PC-3 (cell line): Measurements from ENCODE around the gene ZNF407. TPM values are rescaled to one million over a fixed set of nuclear protein-coding genes. Genes with fewer than 3 reads are reported as not detected.
"Not testable (repeated sequence)": the region's sequence is repeated elsewhere in the genome, so short reads cannot be mapped to it uniquely, and the experiment has no call there.

Experiments used
- ATAC-seq: fragments of 200-7000 bp; cut with Tn5 transposase; 2 replicates; pipeline ENCODE4 v1.9.1; 2020; ENCODE audit warnings: mild to moderate bottlenecking, moderate library complexity
- BruUV-seq: library from RNA; stranded (reverse); fragments of 400-500 nt; replicated peaks from 2 replicates; lab custom pipeline; 2021; lab: Mats Ljungman, UMichigan
- CTCF ChIA-PET: fragments of 300-600 bp; sonication (Branson Sonifier 250); formaldehyde crosslinking; loops from one replicate; lab custom pipeline; 2022; ENCODE audit warnings: antibody characterized with exemption; lab: Charles Lee
- POLR2A ChIA-PET: fragments of 300-600 bp; sonication (Branson Sonifier 250); formaldehyde crosslinking; loops from one replicate; lab custom pipeline; 2022; ENCODE audit warnings: antibody characterized with exemption; ENCODE audit not compliant: unreplicated experiment; lab: Charles Lee
- DNase-seq: peaks from one replicate; pipeline ENCODE4 v3.0.0-alpha.2; 2015
- H2AFZ ChIP-seq: fragments of 300-600 bp; sonication (generic); 2 replicates; pipeline ENCODE4 v1.6.0; 2016; ENCODE audit warnings: antibody characterized with exemption, low read length
- H3F3A ChIP-seq: fragments of 300-600 bp; sonication (generic); one replicate; pipeline ENCODE4 v1.6.0; 2017; ENCODE audit warnings: antibody characterized with exemption, low read length, control low read depth, mild to moderate bottlenecking; ENCODE audit not compliant: unreplicated experiment
- H3K27ac ChIP-seq: fragments of 300-600 bp; sonication (generic); 2 replicates; pipeline ENCODE4 v1.5.1; 2016; ENCODE audit warnings: mild to moderate bottlenecking, low read length
- H3K27me3 ChIP-seq: fragments of 300-600 bp; sonication (generic); 2 replicates; pipeline ENCODE4 v1.6.1; 2016; ENCODE audit warnings: low read length, mixed read lengths
- H3K36me3 ChIP-seq: fragments of 300-600 bp; sonication (generic); 2 replicates; pipeline ENCODE4 v1.6.1; 2016; ENCODE audit warnings: low read depth, mixed run types, low read length, mixed read lengths
- H3K4me1 ChIP-seq: fragments of 300-600 bp; sonication (generic); 2 replicates; pipeline ENCODE4 v1.5.1; 2016; ENCODE audit warnings: low read length; ENCODE audit not compliant: insufficient read depth
- H3K4me2 ChIP-seq: fragments of 300-600 bp; sonication (generic); 2 replicates; pipeline ENCODE4 v1.6.0; 2016; ENCODE audit warnings: low read length
- H3K4me3 ChIP-seq: fragments of 300-600 bp; sonication (generic); 2 replicates; pipeline ENCODE4 v1.5.1; 2016; ENCODE audit warnings: mild to moderate bottlenecking, low read length, mixed read lengths
- H3K79me2 ChIP-seq: fragments of 300-600 bp; sonication (generic); 2 replicates; pipeline ENCODE4 v1.6.1; 2017; ENCODE audit warnings: low read length, mixed read lengths
- H3K9ac ChIP-seq: fragments of 300-600 bp; sonication (generic); 2 replicates; pipeline ENCODE4 v1.6.0; 2016; ENCODE audit warnings: mild to moderate bottlenecking, low read length
- H3K9me2 ChIP-seq: fragments of 300-600 bp; sonication (generic); replicated peaks from 2 replicates; pipeline ENCODE4 v1.6.1; 2016; ENCODE audit warnings: mixed run types, low read length, mixed read lengths
- H3K9me3 ChIP-seq: fragments of 300-600 bp; sonication (generic); 2 replicates; pipeline ENCODE4 v1.6.1; 2016; ENCODE audit warnings: low read length, mixed read lengths
- H4K20me1 ChIP-seq: fragments of 300-600 bp; sonication (generic); 2 replicates; pipeline ENCODE4 v1.6.1; 2016; ENCODE audit warnings: low read length, mixed read lengths
- CTCF ChIP-seq: fragments of 300-600 bp; sonication (generic); conservative IDR thresholded peaks from 2 replicates; pipeline ENCODE4 v1.5.1; 2017; ENCODE audit warnings: antibody characterized with exemption, low read depth, mild to moderate bottlenecking, low read length
- EZH2 ChIP-seq: fragments of 300-600 bp; sonication (generic); IDR thresholded peaks from one replicate; pipeline ENCODE4 v1.6.1; 2017; ENCODE audit warnings: antibody characterized with exemption, mild to moderate bottlenecking, low read length; ENCODE audit not compliant: unreplicated experiment
- EZH2phosphoT487 ChIP-seq: fragments of 300-600 bp; sonication (generic); IDR thresholded peaks from 2 replicates; pipeline ENCODE4 v1.6.1; 2018; ENCODE audit warnings: mild to moderate bottlenecking, antibody characterized with exemption, low read length, borderline replicate concordance
- intact Hi-C: fragments of 100-400 bp; cut with micrococcal nuclease; formaldehyde crosslinking; loops from 2 replicates; pipeline ENCODE4 v1.9.0; 2023
- total RNA-seq: library from RNA; depleted of rRNA; stranded (reverse); fragments of >200 nt; gene quantifications from 2 replicates; pipeline ENCODE4 v1.2.3, GENCODE V29; 2014

Gene ZNF407
- total RNA-seq, 1 experiment from 2014 or later, result 9.3 TPM

GRCh38 chr18:74971776-74972175 lies 374.1 kb downstream of the ZNF407 start:
- CTCF ChIA-PET, result not testable (repeated sequence)

GRCh38 chr18:74972354-74972753 lies 374.7 kb downstream of the ZNF407 start:
- Histone ChIP-seq H2AFZ (no peak overlapping the region), H3K27me3 (no peaks in the 10 kb centered on the region), H3K79me2 (no peaks in the 10 kb centered on the region), H3K4me2 (no peak overlapping the region), H3K9me2 (no peaks in the 10 kb centered on the region), H3K36me3 (no peaks in the 10 kb centered on the region), H4K20me1 (no peaks in the 10 kb centered on the region), H3K9me3 (no peaks in the 10 kb centered on the region), H3F3A (no peaks in the 10 kb centered on the region), H3K27ac (no peak overlapping the region), H3K9ac (no peak overlapping the region), H3K4me1 (no peaks in the 10 kb centered on the region), H3K4me3 (no peak overlapping the region)
- CTCF ChIA-PET, result no interaction called here
- POLR2A ChIA-PET, result no interaction called here
- TF ChIP-seq EZH2 (no peak), EZH2phosphoT487 (no peak), CTCF (no peak)
- no peak for ATAC-seq
- intact Hi-C loops, result no loop called here
- no peak for DNase-seq
- no TSS peak for BruUV-seq

More at GRCh38 chr18:74971776-74972175, 374.1 kb downstream of the ZNF407 start:
- H3K4me1 ChIP-seq, H3K36me3 ChIP-seq, H3K9me2 ChIP-seq, H3F3A ChIP-seq, POLR2A ChIA-PET, H3K4me3 ChIP-seq, H3K4me2 ChIP-seq, ATAC-seq, DNase-seq, H3K27ac ChIP-seq, BruUV-seq, H3K9me3 ChIP-seq, H3K9ac ChIP-seq, H3K27me3 ChIP-seq, H2AFZ ChIP-seq, intact Hi-C loops, H4K20me1 ChIP-seq, H3K79me2 ChIP-seq: not testable (repeated sequence)

DNA sequence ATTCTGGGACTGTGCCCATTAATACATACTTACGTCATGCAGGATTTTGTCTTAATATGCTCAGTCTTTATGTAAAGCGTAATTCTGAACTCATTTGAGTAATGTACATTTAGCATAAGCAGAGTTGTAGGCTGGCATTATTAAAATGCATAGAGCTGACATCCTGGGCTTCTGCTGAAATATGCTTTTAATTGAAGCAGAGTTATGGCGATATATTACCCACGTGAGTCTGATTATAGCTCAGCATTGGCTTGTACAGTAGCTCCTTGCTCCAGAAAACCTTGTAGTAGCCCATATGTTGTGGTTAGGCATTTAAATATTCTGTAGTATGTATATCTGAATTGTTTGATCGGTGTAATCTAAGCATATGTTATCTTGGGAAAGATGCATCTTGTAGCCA lies 377.3 kb downstream of the ZNF407 start:
- no peak for DNase-seq
- POLR2A ChIA-PET, result no interaction called here
- Histone ChIP-seq H3K27me3 (no peaks in the 10 kb centered on the region), H3K4me1 (no peaks in the 10 kb centered on the region), H3K4me2 (no peak overlapping the region), H3K27ac (no peak overlapping the region), H3K9ac (no peak overlapping the region), H3K36me3 (no peaks in the 10 kb centered on the region), H3F3A (no peaks in the 10 kb centered on the region), H3K9me2 (no peaks in the 10 kb centered on the region), H2AFZ (no peak overlapping the region), H3K9me3 (no peaks in the 10 kb centered on the region), H3K4me3 (no peak overlapping the region), H3K79me2 (no peaks in the 10 kb centered on the region), H4K20me1 (no peaks in the 10 kb centered on the region)
- BruUV-seq, result no TSS peak
- ATAC-seq, result no peak
- CTCF ChIA-PET, result no interaction called here
- intact Hi-C loops, result no loop called here
- TF ChIP-seq EZH2phosphoT487 (no peak), CTCF (no peak), EZH2 (no peak)
